NCI-H187 (cell line): Measurements from ENCODE around the gene CNTNAP1.

Source experiments
- DNase-seq, 2 experiments: peaks; one replicate each; lab custom pipeline; 2025; lab: John Stamatoyannopoulos, UW

Gene CNTNAP1

DNA sequence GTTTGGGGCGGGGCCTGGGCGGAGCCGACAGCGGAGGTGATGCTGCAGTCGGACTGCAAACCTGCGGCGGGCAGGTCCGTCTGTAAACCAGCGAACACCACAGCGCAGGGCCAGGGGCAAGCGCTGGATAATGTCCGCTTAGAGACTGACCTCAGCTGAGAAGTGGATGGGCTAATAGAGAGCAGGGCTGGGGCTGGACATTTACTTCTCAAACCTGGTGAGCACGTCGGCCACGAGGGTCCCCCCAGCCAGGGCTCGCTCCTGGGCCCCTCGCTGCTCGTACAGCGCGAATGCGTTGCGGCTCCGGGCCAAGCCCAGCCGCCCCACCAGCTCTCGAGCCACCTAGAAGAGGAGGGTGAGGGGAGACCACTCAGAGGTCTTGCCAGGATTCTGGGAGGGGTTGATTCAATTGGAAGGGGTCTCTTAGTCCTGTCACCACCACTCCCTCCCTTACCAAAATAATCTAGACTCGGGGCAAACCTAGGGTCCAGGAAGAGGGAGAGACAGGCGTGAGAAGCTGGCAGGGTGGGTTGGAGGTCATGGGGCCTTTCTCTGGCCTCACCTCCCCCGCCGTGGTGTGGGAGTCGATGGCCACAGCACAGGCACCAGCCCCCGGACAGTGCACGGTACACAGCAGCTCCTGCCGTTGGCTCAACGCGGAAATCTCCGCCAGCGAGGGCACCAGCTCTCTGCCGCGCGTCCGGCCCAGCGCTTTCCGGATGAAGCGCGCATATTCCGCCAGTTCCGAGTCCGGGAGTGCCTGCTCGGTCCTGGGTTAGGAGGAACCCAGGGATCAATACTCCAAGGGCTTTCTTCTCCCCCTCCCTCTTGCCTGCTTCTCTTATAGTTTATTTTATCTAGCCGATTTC, 11.3 kb upstream of the CNTNAP1 start:
- DNase-seq, result no peak

DNA sequence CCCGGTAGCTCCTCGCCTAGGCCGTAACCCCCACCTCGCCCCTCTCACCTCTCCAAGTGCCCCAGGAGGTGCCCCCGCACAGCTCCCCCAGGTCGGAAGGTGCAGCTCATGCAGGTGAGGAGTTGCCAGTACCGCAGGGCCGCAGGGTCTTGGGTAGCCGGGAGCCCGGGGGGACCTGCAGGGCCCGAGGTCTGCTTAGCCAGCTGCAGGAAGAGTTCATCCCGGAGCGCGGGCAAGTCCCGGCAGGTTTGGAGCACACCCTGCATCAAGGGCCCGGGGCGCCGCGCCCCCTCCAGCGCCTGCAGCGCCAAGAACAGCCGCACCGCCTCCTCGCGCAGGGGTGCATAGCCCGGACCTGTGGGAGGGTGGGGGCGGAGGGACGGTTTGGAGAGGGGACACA, 10.3 kb upstream of the CNTNAP1 start:
- peak in 1 of 2 experiments; percentile 37 for DNase-seq

DNA sequence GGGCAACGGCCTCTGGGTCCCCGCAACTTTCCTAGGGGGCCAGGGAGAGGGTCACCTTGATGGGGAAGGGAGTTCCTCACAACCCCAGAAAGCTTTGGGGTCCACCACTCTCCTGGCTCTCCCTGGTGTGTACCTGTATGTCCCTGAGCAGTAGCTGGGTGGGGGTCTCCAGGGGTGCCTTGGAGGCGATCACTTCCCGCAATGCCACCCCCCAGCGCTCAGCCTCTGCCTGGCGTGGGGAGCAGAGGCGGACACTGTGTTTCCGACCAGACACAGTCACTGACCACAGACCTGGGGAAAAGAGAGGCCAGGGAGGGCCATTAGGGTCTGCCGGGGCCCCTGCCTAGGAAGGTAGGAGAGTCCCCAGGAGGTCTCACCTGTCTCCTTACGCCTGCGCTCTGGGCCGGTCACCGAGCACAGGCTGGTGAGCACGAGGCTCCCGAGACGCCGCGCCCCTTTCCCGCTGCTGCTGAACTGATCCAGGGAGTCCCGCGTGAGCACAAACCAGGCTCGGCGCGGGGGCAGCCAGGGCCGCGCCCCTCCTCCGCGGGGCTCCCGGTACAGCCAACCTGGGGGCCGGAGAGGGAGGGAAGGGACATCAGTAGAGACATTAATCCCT, 9.0 kb upstream of the CNTNAP1 start:
- no peak for DNase-seq

DNA sequence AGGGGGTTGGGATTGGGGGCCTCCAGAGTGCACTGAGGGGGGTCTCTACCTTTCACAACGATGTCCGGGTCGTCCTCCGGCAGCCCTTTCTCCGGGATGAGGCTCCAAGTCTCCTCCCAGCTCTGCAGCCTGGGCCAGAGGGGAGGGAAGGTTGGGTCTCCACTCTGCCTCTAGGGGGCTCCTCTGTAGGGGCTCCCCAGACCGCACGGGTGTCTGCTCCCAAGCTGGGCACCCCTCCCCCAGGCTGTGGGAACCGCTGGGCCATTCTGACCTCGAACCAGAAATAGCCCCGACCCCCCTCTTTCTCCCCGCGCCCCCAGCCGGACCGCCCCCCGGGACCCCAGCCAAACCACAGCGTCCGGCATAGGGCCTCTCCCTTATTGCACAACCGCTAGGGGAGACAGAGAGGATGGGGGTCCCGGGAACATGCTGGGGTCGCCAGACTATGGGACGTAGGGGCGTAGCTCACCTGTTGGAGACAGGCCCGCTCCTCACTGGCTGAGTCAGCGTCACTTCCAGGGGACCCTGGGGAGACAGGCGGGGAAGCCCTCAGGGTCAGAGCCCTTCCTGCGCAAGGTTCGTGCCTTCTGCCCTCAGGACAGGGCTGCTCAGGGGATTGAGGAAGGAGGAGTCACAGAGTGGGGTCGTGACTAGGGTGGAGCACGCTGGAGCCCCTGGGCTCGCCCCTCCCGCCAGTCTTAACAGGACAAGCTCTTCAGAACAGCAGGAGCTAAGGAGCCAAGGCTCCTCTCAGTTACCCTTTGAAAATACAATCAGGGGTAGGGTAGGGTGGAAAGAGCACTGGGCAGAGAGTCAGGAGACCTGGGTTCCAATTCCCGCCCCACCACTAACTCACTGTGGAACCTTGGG, 8.2 kb upstream of the CNTNAP1 start:
- DNase-seq, result no peak

DNA sequence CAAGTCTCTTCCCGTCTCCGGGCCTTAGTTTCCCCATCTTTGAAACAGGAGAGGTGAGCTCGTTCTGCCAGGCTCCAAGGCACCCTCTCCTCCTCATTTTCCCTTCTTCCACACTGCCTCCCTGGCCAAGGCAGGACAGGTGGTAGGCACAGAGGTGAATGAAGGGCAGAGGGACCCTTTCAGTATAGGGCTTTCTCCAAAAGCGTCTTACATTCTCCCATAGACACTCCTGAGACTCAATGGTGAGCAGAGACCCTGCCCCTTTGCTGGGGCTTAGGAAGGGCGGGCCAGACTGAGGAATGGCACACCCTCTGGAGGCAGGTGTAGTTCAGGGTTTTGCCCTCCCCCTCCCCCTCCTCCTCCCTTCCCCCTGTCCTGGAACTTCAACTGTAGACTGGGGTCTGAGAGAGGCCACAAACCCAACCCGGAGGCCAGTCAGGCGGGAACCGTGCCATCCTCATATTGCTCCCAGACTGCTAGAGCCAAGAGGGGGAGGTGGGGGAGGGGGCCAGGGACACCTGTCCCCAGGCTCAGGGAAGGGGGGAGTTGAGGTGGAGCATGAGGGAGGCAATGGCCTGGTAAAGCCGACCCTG, 7.5 kb upstream of the CNTNAP1 start:
- DNase-seq, result peak; percentile 31 to 63

DNA sequence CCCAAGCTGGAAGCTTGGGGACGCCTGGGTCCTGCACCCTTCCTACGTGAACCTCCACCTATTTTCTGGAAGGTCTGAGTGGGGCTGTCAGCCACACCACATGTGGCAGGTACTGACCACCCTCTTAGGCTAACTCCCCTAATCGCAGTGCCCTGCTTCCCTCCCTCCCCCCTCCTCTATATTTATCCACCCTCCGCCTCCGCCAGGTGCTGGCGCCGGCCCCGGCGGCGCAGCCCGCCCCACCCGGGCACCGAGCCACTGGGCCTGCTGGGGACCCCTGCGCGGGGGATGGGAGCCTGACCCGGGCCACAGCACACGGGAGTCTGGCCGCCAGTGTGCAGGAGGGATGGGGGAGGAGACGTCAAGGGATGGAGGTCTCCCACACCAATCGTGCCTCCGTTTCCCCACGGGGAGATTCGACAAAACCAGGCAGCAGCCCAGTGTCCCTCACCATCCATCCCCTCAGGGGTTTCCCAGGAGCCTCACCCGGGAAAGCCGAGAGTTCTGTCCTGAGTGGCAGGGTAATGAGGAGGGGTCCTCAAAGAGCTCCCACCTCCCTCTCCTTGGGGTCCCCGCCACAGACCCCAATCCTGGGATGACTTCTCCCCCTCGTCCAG, 6.9 kb upstream of the CNTNAP1 start:
- DNase-seq, result no peak

DNA sequence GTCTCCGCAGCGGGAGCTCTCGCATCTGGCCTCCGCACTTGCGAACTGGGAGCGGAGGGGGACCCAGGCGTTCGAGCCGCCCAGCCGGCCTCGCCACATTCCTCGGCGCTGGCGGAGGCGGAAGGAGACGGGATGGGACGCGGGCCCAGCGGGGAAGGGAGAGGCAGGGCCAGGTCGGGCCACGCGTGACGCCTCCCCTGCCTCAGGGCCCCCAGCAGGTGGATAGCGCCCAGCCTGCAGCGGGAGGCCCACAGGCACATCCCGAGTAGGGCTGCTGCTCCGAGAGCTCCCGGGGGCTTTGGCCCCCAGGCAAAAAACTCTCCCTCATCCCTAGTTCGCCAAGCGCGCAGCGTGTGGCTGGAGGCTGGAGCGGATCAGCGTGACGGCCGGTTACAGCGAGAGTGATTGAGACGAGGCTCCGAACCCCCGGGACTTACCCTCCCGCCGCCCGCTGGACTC, 6.3 kb upstream of the CNTNAP1 start:
- DNase-seq, result no peak

DNA sequence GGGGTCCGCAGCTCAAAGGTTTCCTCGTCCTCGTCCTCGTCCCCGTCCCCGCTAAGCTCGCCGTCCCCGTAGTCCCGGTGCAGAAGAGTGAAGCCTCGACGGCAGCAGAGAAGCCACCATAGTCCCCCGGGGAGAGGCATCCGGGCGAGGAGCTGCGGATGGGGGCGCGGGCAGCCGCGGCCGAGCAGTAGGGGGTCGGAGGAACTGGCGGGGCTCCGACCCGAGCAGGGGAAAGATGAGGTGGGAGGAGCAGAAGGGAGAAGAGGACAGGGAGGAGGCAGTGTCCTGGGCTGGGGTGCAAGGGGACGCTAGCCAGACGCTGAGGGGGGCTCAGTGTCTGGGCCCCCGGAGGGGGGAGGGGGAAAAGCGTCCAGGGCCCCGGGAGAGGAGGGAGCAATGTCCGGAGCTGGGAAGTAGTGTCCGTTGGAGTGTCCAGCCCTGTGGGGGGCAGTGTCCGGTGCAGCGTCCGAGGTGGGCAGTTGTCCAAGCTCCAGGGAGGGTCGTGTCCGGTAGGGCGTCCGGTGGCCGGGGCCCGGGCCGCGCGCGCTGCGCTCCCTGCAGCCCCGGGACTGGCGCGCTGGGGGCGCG, 5.8 kb upstream of the CNTNAP1 start, which contains the start of gene PLEKHH3:
Gene PLEKHH3 (minus strand): TSS at position 571 of the 588 bp plus-strand sequence. CDS start 431 bp downstream, at position 140.
- DNase-seq, result peak in 1 of 2 experiments; percentile 47

DNA sequence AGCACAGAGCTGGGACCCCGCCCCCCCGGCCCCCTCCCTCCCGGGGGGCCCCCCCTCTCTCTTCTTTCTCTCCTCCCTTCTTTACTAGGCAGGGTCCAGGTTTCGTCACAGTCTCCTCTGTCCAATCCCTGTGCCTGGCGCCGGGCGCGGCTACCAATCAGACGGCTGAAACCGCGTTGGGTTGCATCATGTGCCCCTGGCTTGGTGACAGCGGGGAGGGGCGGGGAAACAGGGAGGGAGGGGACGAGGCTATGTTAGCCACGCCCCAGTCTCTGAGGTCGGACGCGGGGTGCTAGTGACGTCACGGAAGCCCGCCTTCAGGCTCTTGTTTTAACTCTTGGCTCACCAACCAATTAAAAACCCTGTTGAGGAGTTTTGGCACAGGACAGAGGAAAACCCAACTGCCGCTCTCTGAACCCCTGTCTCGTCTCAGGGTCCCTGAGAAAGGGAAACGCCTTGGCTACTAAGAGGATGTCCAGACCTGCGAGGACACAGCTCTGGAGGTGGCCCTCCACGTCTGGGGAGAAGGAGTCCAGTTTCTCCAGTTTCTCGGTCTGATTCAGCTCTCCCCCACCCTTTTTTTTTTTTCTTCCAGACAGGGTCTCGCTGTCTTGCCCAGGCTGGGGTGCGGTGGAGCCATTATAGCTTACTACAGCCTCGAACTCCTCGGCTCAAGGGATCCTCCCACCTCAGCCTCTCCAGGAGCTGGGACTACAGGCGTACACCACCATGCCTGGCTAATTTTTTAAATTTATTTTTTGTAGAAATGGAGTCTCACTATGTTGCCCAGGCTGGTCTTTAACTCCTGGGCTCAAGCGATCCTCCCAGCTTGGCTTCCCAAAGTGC, 5.1 kb upstream of the CNTNAP1 start:
- DNase-seq, result peak; percentile 98

DNA sequence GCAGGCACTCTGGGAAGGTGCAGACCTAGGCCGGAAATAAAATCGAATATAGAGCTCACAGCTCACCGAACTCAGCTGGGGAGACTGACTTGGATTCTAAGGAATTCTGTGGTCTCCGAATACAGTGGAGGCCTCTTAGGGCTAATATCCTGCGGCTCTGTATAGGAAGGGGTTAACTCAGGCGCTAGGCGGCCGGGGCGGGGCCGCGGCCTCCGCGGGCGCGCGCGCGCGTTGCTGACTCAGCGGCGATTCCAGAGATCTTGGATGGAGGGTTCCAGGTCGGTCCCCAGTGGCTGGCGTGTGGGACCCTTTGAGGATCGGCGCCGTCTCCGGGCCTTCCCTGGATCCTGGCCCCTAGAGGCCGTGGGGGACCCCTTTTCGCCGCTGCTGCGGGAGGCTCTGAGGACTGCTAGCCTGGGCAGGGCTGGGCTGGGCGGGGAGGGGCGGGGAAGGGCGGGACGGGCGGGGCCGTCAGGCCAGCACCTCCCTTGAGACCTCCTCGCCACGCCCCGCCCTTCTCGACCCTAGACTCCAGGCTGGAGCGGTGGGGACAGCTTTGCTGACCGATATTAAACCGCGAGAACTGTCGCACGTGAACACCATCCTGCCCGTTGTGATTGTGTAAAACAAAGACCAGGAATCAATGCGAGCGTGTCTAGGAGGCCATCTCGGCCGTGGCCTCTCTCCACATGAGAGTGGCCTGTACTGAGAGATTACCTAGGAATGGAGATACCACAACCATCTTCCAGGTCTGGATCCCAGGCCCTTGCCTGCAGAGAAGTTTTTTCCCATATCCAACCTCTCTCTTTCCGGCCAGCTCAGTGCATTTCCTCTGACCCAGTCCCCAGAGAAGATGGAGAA, 4.2 kb upstream of the CNTNAP1 start:
- peak; percentile 55 to 84 for DNase-seq

DNA sequence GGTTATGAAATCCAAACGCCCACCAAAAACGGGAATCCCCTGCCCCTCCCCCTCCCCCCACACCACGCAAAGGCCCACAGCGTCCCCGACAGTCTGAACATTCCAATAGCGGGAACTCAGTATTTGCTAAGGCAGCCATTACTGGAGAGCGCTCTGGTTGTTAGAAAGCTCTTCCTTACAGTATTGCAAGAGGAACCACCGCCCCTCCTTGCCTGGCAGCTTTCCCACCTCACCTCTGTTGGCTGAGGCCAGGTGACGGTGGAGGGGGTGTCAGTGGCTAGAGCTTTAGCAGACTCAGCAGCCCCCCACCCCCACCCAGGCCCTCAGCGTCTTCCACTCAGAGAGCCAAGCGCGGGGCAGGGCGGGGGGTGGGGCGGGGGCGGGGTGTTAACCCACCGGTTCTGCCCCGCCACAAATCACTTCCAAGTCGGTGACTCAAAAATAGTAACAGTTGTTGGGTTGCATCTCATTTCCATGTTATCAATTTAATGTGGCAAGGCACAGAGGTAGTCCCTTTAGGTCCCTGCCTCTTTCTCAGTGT, 3.3 kb upstream of the CNTNAP1 start:
- DNase-seq, result peak; percentile 22 to 35

DNA sequence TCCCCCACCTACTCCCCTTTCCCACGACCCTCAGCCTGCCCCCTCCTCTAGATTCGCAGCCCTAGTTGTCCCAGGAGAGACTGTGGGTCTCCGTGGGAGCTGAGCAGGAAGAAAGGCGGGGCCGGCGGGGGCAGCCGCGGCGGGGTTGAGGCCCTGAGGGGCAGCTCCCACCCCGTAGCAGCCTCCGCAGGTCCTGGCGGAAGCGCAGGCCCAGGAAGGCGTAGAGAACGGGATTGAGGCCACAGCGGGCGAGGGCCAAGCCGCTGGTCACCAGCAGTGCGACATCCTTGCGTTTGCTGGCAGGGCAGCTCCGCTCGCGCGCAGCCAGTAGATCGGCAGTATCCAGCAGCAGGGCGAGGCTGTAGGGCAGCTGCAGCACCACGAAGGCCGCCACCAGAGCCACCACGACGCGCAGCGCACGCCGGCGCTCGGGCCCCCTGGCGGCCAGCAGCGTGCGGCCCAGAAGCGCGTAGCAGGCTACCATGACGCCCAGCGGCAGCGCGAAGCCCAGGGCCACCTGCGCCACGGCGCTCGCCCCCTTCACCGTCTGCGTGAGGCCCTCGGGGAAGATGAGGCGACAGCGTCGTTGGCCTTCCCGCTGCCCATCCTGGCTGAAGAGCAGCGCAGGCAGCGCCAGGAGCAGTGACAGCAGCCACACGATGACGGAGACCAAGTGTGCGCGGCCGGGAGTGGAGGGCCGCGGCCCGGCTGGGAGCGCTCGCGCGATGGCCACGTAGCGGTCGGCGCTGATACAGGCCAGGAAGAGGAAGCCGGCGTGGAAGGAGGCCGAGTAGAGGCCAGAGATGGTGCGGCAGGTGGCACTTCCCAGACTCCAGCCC, 2.6 kb upstream of the CNTNAP1 start:
- DNase-seq, result peak; percentile 39 to 58

DNA sequence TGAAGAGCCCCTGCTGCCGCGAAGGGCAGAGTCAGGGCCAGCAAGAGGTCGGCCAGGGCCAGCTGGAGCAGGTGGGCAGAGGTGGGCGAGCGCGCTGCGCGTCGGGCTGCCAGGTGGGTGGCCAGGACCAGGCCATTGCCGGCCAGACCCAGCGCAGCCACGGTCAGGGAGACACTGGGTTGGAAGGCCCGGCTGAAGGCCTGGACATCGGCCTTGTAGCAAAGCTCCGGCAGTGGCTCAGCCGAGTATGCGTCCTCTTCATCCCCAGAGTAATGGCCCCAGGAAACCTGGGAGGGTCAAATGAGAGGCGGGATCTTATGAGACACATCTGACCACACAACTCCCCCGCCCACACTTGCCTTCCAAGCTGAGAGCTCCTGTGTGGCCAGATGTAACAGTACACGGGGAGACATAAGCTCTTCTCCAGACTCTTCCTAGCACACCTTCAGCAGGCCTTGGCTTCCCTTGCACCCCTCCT, 2.0 kb upstream of the CNTNAP1 start:
- no peak for DNase-seq

DNA sequence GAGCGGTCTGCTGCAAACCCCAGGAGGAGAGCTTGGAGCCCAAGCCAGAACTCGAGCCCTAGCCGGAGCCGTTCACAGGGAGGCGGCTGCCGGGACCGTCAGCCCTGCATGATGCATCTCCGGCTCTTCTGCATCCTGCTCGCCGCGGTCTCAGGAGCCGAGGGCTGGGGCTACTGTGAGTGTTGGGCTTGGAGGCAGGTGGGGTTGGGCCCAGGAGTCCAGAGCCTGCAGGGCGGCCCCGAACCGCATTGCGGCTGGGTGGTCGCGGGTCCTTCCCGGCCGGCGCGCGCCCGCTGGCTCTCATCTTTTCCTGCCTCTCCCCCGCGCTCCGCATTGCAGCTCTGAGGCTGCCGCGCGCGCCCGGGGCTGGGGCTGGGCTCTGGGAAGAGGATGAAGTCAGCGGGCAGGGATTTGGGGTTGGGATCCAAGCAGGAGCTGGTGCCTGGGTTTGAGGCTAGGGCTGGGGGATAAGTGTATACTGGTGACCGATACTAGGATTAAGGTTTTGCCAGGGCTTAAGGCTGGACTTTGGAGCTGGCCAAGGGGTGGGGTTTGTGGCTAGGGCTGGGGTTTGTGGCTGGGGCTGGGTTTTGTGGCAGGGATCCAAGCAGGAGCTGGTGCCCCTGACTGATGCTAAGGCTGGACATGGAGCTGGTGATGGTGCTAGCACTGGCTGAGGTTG, 532 bp downstream of the CNTNAP1 start:
- no peak for DNase-seq

DNA sequence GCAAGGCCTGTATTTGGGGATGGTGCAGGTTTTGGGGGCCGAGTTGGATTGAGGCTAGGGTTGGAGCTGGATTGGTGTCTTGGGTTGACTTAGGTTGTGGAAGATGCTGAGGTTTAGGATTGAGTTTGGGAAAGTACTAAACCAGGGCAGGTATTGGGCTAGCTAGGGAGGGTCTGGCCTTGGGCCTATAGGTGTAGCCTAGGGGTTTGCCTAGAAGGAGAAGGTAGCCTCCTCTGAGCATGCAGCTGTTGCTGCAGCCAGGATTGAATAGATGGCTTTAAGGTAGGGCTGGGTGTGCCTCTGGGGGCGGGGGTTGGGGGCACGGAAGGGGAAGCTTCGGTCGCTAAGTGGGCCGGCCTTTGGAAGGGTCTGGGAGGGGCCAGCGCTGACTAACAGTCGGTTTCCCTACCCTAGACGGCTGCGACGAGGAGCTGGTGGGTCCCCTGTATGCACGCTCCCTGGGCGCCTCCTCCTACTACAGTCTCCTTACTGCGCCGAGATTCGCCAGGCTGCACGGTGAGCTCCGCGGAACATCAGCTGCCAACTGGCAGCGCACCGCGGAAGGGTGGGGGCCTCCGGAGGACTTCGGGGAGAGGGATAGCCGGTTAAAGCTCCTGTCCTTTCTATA, 1.2 kb downstream of the CNTNAP1 start:
- no peak for DNase-seq

DNA sequence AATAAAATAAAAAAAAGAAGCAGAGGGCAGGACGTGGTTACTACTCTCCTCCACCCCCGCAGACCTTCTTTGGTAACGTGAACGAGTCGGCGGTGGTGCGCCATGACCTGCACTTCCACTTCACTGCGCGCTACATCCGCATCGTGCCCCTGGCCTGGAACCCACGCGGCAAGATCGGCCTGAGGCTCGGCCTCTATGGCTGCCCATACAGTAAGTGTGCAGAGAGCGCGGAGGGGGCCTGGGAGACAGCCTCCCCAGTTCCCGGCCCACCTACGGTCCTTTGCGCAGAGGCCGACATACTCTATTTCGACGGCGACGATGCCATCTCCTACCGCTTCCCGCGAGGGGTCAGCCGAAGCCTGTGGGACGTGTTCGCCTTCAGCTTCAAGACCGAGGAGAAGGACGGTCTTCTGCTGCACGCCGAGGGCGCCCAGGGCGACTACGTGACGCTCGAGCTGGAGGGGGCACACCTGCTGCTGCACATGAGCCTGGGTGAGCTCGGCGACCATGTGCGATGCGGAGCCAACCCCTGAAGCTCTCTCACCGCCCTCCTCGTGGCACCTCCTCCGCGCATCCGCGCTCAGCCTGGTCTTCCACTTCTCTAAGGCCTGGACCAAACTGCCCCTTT, 2.7 kb downstream of the CNTNAP1 start:
- DNase-seq, result no peak
